OCI-M1 (cell line): ENCODE results near the gene ENO1.

ENCODE experiments used
- DNase-seq: peaks from one replicate; lab custom pipeline; 2025; lab: John Stamatoyannopoulos, UW

ENO1 gene

GRCh38 chr1:8813016-8813763, 65.3 kb downstream of the ENO1 start:
- DNase-seq: no peak

GRCh38 chr1:8812081-8812480, 66.4 kb downstream of the ENO1 start:
- no peak for DNase-seq
